Ishikawa (cell line): Measurements from ENCODE around the gene TSTD2.

Experiments
- CEBPB ChIP-seq: IDR thresholded peaks from 2 replicates; pipeline ENCODE4 v1.6.1; 2012
- CREB1 ChIP-seq: IDR thresholded peaks from 2 replicates; pipeline ENCODE4 v1.6.1; 2012; ENCODE audit warnings: low read depth
- EGR1 ChIP-seq: IDR thresholded peaks from 2 replicates; pipeline ENCODE4 v1.6.1; 2012
- EP300 ChIP-seq: IDR thresholded peaks from 2 replicates; pipeline ENCODE4 v1.6.1; 2012; ENCODE audit warnings: borderline replicate concordance
- FOXM1 ChIP-seq: IDR thresholded peaks from 2 replicates; pipeline ENCODE4 v1.6.1; 2012; ENCODE audit warnings: low read depth, borderline replicate concordance
- MAX ChIP-seq: IDR thresholded peaks from 2 replicates; pipeline ENCODE4 v1.6.1; 2012
- NFIC ChIP-seq: IDR thresholded peaks from 2 replicates; pipeline ENCODE4 v1.6.1; 2012
- RAD21 ChIP-seq: IDR thresholded peaks from 2 replicates; pipeline ENCODE4 v1.6.1; 2012; ENCODE audit warnings: low read depth
- REST ChIP-seq: IDR thresholded peaks from 2 replicates; pipeline ENCODE4 v1.6.1; 2012; ENCODE audit warnings: low read depth, mild to moderate bottlenecking
- TAF1 ChIP-seq: IDR thresholded peaks from 2 replicates; pipeline ENCODE4 v1.6.1; 2012; ENCODE audit warnings: low read depth, mild to moderate bottlenecking
- TCF12 ChIP-seq: IDR thresholded peaks from 2 replicates; pipeline ENCODE4 v1.6.1; 2012; ENCODE audit warnings: low read depth
- TEAD4 ChIP-seq: IDR thresholded peaks from 2 replicates; pipeline ENCODE4 v1.6.1; 2012
- YY1 ChIP-seq: IDR thresholded peaks from 2 replicates; pipeline ENCODE4 v1.6.1; 2012; ENCODE audit warnings: low read depth
- ZBTB7A ChIP-seq: IDR thresholded peaks from 2 replicates; pipeline ENCODE4 v1.6.1; 2012; ENCODE audit warnings: low read depth
- TF ChIP-seq, protein P1 (sequence below): IDR thresholded peaks from 2 replicates; pipeline ENCODE4 v1.6.1; 2012

Gene TSTD2

DNA sequence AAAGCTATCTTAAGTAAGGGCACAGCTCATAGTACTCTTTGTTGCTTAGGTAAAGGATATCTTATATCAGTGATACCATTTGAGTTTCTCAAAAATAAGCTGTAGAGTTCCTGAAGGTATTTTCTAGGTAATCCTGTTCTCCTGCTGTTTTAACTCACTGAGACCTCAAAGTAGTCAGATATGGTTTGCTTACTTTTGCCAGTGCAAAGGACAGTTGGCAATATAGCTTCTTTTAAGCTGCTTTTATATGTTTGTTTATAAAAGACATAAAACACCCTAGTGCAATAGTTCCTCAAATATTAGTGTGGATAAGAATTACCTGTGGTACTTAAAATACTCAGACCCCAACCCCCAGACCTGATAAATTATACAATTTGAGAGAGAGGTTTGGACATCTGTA is 12.6 kb upstream of the TSTD2 start:
- TF ChIP-seq YY1 (no peak), TCF12 (no peak), TAF1 (no peak), RAD21 (no peak), ZBTB7A (no peak), TEAD4 (no peak), CEBPB (no peak), EGR1 (no peak), NFIC (no peak), EP300 (no peak), MAX (no peak), CREB1 (no peak), REST (no peak)

- no peak for TF ChIP-seq CEBPB
These were observed 7.2 kb upstream of the TSTD2 start for GRCh38 chr9:97640325-97640724.

DNA sequence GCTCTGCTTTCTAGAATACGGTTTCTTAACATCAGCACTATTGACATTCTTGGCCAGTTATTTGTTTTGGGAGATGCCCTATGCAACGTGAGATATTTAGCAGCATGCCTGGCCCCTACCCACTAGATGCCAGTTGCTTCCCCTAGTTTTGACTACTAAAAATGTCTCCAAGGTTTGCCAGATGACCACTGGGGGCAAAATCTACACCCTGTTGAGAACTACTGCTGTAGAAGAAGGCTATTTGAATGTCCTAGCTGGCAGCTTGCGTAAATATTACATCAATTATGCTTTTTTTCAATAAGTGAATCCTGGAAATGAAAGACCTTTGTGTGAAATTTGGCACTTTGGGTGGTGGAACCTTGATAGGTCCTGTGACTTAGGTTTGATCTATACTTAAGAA is 5.5 kb upstream of the TSTD2 start:
- TF ChIP-seq REST: no peak
- TF ChIP-seq YY1: no peak

DNA sequence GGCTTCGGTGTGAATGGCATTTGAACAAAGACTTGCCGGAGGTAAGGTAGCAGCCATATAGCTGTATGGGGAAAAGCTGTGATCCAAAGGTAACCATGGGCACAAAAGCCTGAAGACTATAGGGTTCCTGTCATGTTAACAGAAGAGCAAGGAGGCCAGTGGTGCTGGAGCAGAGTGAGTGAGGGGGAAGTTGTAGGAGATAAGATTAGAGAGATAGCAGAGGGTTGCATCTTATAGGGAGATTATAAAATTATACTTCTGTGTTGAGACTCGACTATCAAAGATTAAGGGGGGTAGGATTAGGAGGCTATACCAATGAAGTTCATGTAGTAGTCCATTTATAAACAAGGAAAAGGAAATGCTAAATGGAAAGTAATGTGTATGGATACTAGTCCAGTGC is 3.7 kb upstream of the TSTD2 start:
- no peak for TF ChIP-seq EGR1
- TF ChIP-seq FOXM1: no peak
- TF ChIP-seq TAF1: no peak
- TF ChIP-seq TEAD4: no peak
- no peak for TF ChIP-seq CEBPB
- TF ChIP-seq ZBTB7A: no peak
- no peak for TF ChIP-seq REST
- no peak for TF ChIP-seq CREB1
- TF ChIP-seq, protein P1, sequence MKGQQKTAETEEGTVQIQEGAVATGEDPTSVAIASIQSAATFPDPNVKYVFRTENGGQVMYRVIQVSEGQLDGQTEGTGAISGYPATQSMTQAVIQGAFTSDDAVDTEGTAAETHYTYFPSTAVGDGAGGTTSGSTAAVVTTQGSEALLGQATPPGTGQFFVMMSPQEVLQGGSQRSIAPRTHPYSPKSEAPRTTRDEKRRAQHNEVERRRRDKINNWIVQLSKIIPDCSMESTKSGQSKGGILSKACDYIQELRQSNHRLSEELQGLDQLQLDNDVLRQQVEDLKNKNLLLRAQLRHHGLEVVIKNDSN: no peak
- TF ChIP-seq RAD21: no peak
- TF ChIP-seq YY1: no peak
- no peak for TF ChIP-seq TCF12
- no peak for TF ChIP-seq EP300
- no peak for TF ChIP-seq NFIC
- no peak for TF ChIP-seq MAX

- TF ChIP-seq EGR1: no peak
- no peak for TF ChIP-seq TCF12
- TF ChIP-seq RAD21: no peak
- TF ChIP-seq ZBTB7A: no peak
- TF ChIP-seq EP300: no peak
- no peak for TF ChIP-seq CREB1
- TF ChIP-seq TAF1: no peak
- no peak for TF ChIP-seq MAX
- TF ChIP-seq, protein P1: no peak
- no peak for TF ChIP-seq NFIC
- no peak for TF ChIP-seq REST
- no peak for TF ChIP-seq YY1
- no peak for TF ChIP-seq TEAD4
- TF ChIP-seq CEBPB: no peak
These were observed 1.9 kb upstream of the TSTD2 start for GRCh38 chr9:97635026-97635425.
